GM21576 (cell line): ENCODE data around the gene WDR36.

Source experiments
- ATAC-seq: cut with Tn5 transposase; IDR thresholded peaks from one replicate; pipeline ENCODE4 v1.9.1; 2021; ENCODE audit warnings: mild to moderate bottlenecking, moderate library complexity; ENCODE audit not compliant: unreplicated experiment

WDR36 gene

DNA sequence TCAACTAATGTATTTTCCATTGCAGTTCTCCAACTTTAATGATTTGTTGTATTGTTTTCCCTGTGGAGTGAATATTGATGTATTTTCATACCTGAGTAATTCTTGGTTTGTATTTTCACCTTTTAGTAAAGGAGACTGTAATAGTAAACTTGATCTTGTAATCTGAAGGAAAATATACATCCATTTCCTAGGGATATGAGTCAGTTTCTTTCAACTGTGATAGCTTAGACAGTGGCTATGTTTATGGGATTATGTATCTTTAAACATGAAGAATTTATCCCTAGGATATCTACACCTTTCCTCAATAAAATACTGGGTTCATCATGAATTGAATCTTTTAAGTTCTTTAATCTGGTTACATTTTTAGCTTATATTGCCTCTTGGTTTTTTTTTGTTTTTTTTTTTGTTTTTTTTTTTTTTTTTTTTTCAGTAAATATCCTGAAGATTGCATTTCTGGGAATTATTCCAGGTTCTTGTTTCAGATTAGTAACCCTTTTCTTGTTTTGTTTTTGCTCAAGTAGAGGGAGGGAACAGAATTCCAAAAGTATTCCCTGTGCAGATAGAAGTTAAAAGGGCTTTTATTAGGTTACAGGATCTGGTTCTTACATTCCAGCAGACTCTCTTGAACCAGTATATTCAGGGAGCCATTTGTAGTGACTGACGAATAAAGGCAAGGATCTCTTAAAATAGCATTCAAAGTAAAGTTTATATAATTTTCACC is 7.1 kb downstream of the WDR36 start:
- no peak for ATAC-seq

DNA sequence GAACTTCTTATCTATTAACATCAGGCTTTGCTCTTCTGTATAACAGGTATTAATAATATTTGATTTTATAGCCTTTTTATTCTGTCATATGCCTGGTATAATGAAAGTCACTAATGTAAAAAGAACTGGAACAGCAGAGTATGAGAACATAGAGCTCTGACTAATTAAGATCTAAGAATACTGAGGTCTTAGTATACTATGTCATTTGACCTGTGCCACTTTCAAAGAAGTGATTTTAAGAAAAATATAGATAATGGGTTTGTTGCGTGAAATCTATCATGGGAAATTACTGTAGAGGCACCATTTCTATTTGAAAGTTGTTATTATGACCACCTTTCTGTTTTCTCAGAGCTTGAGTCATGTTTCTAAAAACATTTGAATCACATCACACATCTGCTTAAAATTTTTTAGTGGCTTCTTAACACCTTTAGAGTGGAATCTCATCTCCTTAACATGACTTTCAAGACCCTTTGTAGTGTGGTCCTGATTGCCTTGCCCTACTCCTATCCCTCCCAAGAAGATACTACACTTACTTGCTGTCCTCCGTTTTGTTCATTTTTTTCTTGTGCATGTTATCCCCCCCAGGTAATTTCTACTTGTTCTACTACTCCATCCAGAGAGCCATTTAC is 14.3 kb downstream of the WDR36 start:
- no peak for ATAC-seq

DNA sequence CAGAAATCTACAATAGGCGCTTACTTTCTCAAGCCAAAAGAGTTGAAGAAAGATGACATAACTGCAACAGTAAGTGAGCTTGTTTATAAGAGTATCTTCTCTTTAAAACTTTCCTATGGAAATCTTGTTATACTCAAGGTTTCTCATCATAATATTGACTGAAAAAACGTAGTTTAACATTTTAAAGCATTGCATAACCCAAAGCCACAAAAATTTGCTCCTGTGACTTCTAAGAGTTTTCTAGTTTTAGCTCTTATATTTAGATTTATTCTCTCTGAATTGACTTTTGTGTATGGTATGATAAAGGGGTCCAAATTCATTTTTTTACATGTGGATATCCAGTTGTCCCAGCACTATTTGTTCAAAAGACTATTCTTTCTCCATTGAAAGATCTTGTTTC is 15.2 kb downstream of the WDR36 start:
- no peak for ATAC-seq

DNA sequence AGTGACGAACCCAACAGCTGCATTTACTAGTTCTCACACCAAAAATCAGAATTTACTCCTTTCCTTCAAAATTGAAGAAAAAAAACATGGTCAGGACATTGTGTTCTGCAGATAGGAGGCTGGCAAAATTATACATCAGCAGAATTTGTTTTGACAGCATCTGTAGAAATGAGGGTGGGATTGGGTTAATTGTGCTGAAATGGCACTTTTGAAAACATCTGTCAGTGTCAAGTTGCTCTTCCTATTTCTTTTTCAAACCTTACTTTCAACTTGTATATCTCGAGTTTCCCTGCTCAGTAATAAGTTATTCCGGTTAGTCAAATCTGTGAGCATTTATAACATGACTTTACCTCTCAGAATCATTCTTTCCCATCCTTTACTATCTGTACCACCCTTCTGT is 19.8 kb downstream of the WDR36 start:
- ATAC-seq: no peak

DNA sequence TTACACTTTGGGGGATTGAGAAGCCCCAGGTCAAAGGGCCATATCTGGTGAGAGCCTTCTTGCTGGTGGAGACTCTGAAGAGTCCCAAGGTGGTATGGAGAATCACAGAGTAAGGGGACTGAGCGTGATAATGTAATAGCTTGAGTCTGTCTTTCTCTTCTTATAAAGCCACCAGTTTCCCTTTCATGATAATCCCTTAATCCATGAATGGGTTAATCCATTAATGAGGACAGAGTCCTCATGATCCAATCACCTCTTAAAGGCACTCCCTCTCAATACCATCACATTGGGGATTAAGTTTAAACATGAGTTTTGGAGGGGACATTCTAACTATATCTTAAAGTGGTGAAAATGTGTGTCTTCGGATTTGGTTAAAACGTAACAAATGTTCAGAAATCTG is 21.5 kb downstream of the WDR36 start:
- no peak for ATAC-seq

DNA sequence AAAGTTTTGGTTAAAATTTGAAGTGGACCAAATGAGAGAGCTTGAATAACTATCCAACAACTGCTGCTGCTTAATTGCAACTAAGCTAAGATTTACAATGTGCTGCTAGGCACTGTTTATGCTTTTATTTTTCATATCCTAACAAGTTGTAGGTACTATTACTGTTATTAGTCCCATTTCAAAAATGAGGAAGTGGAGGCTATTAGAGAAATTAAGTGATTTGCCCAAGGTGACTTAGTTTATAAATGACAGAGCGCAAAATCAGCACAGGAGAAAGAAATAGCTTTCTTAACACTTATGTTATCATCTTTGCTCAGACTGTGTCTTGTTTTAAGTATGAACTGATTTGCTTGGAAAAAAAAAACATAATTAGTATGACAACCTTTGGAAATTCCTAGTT is 23.1 kb downstream of the WDR36 start:
- no peak for ATAC-seq

DNA sequence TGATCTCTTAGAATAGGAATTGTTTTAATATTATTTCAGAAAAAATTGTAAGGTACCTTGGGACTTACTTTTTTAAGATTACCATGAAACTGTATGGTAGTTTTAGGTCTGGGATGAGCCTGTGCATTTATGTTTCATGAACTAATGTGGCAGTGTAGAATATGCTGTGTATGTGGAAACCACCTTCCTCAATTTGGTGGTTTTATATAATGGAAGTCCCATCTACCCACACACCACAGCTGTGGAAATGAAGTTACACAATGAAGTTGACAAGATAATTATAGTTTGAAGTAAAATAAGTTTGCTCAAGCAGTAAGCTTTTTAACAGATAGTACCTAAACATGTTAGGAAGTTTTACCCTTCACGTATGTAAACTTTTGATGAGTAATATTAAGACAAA is 24.4 kb downstream of the WDR36 start:
- ATAC-seq: no peak

DNA sequence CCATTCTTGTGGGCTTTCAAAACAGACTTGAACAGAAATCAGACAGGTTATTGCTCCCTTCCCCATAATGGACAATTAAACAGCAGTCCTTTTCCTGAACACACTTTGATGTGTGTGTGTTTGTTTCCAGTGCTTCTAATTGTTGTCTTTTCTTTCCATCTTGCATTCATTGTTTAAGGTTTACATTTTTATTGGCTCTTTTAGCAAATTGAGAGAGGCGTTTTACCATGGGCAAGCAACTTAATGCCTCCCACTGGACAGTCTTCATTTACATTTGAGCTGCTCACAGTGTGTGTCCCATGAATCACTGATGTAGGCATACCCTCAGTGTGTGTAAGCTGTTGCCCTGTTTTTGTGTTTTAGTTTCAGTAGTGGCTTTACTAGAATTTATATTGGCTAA is 25.0 kb downstream of the WDR36 start:
- ATAC-seq: no peak

DNA sequence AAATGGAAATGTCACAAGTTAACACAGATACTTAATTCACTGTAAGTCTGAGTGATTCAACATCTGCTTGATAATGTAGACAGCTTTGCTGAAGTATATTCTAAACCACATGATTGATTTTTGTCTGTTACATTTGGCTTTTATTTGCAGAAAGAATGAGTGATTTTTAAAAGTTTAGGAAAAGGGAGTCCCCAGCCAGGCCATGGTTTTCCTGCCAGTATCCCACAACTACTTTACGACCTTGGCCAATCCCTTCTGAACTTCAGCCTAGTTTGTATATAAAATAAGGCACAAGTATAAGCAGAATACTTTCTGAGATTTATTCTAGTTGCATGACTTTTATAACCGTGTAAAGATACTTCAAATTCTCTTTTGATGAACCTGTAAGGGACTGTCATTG is 27.1 kb downstream of the WDR36 start:
- ATAC-seq: no peak

DNA sequence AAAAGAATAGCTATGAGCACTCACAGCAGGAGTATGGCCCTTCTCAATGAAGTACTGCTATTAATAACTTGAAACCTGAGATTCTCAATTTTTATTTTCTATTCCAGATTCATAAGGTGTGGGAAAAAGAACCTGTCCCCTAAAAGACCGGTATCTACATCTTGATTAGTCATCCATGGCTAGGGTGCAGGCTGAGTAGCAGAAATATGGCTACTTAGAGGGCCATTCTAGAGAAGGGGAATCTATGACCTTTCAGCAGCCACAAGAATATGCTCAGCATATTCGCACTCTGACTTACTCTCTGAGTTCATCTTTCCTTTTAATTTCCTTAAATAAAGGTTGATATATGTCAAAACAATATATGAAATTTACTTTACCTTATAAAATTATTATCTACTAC is 27.7 kb downstream of the WDR36 start:
- no peak for ATAC-seq

DNA sequence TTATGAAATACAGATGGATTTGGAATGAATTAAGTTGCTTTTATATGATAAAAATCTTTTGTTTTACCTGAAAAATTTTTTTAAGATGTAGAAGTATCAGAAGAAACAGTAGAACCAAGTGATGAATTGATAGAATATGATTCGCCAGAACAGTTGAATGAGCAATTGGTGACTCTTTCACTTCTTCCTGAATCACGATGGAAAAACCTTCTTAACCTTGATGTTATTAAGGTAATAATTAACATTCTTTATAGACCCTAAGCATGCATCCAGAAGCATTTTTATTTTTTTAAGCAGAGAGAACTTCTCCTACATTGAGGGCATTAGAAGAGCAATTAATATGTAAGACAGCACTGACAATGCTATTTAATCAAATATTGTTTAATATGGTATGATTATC is 28.8 kb downstream of the WDR36 start:
- ATAC-seq: no peak

DNA sequence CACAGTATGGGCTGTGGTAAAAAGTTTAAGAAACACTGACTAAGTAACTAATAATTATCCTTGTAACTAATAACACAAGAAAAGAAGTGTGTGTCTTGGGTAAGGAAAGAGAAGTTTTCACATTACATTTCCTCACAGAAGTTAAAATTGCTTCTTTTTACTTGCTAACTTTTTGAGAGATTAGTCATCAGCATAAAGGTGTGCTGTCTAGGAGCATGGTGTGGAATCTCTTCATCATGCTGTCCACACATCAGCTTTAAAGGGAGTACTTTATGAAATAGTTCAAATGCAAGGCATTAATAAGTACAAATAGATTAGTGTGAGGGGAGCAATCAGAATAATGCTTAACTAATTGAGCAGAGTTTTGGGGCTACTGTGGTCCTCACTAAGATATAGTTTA is 29.8 kb downstream of the WDR36 start:
- ATAC-seq: no peak

DNA sequence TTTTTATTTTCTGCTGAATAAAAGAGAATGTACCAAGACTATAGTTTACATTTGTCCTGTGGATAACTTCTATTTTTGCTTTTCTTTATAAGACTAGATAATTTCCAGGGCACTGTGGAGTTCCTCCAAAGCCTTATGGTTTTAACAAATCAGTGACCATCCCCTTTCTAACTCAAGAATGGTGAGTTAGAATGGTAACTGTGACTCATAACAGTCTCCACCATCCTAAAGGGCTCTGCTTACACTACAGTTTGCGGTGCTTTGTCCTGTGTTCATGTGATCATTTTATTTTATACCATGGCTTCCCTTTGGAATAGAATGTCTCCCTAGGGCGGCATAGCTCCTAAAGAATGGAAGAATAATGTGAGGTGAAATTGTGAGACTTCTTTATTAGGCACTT is 30.2 kb downstream of the WDR36 start:
- ATAC-seq: peak; percentile 44

DNA sequence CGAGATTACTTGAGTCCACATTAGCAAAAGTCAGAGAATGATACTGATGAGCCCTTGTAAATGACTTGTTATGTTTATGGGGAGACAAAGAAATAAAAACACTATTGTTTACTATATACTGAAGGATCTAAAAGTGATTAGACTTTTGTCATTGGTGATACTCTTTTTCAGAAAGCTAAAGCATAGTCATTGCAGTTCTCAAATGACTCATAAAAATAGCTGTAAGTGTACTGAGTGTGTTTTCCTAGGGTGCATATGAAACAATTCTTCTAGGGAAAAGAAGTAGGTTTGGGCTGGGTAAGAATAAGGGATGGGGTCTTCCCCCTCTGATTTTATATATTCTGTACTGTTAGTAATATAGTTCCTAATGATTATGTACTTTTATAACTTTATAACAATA is 32.6 kb downstream of the WDR36 start:
- ATAC-seq: no peak

DNA sequence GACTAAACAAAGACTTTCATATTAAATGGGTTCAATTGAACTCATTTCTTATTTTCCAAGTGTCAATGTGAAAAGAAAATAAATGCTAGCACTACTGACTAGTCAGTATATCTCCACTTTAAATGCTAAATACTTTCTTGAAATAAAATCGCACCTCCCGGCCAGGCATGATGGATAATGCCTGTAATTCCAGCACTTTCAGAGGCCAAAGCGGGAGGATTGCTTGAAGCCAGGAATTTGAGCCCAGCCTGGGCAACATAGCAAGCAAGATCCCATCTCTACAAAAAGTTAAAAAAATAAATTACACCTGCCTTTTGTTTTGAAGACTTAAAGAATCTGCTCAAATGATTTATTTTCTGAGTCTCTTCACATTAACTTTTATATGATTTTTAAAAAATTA is 34.7 kb downstream of the WDR36 start:
- no peak for ATAC-seq

DNA sequence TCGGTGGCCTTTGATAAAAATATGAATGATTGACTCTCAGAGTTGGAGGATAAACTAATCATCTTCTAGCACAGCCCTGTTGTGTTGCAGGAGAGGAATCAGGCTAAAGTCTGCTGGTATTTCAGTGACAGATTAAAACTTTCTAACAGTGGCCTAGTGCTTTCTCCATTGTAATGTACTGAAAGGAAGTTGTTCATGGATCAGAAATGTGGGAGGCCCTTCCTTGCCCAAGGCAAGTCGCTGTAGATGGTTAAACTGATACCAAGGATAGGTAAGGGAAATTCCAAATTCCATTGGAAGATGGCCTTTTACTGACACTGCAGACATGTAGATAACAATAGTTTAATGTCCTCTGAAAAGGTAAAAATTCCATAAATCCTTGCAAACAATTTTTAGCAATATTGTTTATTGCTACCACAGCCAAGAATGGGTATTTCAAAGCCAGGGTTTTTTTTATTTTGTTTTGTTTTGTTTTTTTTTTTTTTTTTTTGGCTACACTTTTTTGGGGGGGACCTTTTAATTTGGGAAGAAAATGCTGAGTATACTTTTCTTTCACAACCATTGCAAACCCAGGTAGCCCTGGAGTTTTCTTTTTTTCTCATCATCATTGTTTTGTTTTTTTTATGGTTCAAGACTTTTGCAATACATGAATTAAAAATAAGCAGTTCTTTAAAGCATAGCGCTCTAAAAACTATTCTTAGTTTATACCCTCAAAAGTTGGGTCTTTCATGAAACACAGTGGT is 35.5 kb downstream of the WDR36 start:
- no peak for ATAC-seq

DNA sequence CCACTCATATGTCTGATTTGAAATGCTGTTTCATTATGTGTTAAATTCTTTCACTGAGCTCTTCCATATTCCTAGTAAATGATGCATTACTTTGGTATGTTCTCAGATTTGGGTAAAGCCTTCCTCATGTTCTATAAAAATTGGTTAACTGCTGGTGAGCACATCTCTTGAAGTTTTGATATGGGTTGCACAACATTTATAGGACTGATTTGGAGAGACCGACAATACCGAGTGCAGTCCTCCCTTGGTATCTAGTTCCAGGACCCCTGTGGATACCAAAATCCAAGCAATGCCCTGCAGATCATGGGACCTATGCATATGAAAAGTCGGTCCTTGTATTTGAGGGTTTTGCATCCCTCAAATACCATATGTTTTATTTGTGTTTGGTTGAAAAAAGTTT is 37.8 kb downstream of the WDR36 start:
- ATAC-seq: no peak

DNA sequence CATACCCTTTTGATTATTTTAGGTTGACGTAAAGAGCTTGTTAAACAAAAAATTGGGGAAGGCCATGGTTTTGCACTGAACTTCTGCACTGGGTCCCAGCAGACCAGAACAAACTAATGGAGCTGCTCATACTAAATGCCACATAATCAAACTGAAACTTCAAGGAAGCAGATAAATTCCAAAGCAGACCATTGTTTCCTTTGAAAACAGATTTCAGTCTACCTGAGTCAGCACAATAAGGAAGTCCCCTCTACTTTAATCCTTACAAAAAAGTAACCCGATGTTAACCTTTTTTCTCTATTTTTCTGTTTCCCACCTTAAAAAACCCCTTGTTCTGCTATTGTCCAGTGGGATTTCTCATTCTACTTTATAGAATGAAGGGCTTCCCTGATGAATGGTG is 39.2 kb downstream of the WDR36 start:
- ATAC-seq: no peak

DNA sequence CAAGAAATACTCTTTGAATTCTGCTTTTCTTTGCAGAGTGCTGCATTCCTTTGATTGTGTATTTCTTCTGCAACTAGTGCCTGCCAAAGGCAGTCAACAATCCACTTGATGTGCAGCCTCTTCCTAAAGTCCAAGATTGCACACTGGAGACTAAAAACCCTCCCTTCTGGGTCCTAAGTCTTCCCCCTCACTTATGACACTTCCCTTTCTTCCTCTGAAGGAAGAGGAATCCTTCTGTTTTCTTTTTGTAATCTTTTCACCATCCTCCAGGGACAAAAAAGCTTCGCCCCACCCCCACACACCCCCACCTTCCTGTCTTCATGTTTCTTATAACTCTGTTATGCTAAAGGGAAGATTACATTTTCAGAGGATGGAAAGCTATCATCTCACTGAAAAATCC is 39.9 kb downstream of the WDR36 start:
- ATAC-seq: no peak

DNA sequence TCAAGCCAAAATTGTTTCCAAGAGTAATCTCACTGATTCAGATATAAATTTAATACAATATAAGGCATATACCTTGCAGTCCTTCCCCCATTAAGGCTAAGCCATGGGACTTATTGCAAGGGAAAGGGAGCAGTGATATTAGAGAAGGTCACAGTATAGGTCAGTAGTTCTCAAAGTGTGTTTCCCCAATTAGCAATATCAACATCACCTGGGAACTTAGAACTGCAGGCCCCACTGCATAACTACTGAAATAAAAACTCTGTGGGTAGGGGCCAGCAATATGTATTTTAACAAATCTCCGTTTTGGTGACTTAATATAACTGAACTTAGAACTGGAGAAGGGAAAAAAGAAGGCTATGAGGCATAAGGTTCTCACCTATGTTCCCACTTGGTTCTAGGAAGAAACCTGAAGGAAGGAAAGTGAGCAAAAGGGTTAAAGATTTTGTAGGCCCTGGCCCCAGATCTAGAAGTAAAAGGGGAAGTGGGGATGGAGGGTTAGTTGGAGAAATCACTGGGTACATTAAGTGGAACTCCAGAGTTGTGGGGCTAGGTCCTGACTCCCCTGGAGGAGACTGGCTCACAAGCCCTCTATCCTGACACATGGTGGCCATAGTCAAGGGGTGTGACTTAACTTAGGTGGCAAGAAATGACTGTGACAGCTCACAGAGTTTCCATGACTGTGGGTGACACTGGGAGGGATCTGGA is 40.7 kb downstream of the WDR36 start:
- ATAC-seq: no peak

DNA sequence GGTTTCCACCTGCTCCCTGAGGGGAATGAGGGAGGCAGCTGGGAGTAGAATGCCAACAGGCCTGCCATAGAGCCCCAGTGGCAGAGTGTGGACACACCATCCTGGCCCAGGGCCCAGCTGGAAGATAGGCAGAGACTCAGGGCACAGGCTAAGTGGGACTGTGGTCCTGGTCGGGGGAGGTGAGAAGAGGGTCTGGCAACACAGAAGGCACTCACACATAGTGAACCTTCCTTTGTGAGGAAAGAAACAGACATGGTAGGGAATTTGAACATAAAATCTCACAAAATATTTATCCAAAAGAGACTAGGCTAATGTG is 41.2 kb downstream of the WDR36 start:
- ATAC-seq: no peak

DNA sequence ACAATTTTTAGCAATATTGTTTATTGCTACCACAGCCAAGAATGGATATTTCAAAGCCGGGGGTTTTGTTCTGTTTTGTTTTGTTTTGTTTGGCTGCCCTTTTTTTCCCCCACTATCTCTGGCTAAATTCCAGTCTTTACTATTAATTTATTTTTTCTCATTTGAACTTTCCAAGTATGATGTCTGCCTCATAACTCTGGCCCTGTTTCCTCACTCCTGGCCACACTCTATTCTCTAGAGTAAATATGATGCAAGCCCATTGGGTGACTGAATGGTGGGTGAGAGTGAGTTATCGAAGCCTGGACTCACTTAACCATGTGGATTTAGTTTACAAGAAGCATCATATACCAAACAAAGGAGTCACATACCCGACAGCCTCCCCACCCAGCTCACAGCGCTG is 41.9 kb downstream of the WDR36 start:
- no peak for ATAC-seq
